DOHH2 (cell line): ENCODE data around the gene BAZ1A.

Experiments
- CTCF ChIP-seq: fragments of 200-600 bp; sonication (generic); IDR thresholded peaks from one replicate; pipeline ENCODE4 v1.5.1; 2014; ENCODE audit warnings: antibody characterized with exemption, mild to moderate bottlenecking, low read depth, low read length; ENCODE audit not compliant: poor library complexity, severe bottlenecking
- EZH2phosphoT487 ChIP-seq: fragments of 200-600 bp; sonication (generic); IDR thresholded peaks from 2 replicates; pipeline ENCODE4 v1.6.1; 2017; ENCODE audit warnings: borderline replicate concordance, mild to moderate bottlenecking, antibody characterized with exemption, low read length, moderate library complexity, mixed read lengths

DNA sequence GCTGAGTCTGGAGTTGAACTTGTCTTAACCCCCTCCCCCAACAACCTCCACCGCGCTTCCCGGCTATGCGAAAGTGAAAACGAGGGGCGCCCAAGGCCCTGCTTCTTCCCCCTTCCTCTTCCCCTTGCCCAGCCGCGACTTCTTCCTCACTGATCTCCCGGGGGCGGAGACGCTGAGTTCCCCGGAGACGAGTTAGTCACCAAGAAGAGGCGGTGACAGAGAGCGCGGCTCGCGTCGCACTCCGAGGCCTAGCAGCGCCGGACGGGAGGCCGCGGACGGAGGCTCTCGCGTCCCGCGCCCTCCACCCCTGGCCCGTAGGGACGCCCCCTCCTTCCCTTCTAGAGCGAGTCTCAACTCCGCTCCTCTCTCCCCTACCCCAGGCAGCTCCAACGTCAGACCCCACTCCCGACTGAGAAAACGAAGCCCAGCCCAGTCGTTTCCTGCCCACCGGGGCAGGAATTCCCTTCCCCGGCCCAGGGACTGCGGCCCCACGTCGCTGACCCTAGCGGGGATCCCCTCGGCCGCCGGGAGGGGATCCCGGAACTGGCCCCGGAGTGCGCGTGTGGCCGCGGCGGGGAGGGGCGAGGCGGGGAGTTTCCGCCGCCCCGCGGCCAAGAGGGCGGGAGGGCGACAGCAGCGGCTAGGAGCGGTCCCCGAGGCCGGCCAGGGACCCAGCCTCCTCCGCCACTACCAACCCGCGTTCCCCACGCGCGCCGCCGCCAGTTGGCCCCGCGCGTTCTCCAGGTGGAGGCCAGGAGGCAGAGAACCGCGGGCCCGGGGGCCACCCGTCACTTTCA is 1.4 kb downstream of the BAZ1A start:
- TF ChIP-seq CTCF (no peak), EZH2phosphoT487 (no peak)
